Measurements from ENCODE around the gene SLC2A1. TPM values are rescaled to one million over a fixed set of nuclear protein-coding genes. Genes with fewer than 3 reads are reported as not detected.

SLC2A1 gene
- total and polyA plus RNA-seq, 5 donors from 2014 or later, result 22.0 to 60.2 (median 24.9) TPM

- DNase-seq (no peak), ATAC-seq (ENCODE audit: low read depth in 2 of 2) (no peak)
- H3K27ac Mint-ChIP-seq, result no peak overlapping the region
- Histone ChIP-seq H3K9me3 (ENCODE audit: control insufficient read depth in 2 of 2, low read length in 2 of 2) (no peaks in the 10 kb centered on the region), H3K36me3 (ENCODE audit: control insufficient read depth, insufficient read depth, low read length) (no peaks in the 10 kb centered on the region), H3K4me1 (ENCODE audit: control insufficient read depth, insufficient read depth, low read length, poor library complexity, severe bottlenecking) (no peaks in the 10 kb centered on the region), H3K27ac (ENCODE audit: insufficient read depth, low read length, poor library complexity, severe bottlenecking) (no peak overlapping the region), H3K27me3 (ENCODE audit: control insufficient read depth, insufficient read depth, low read length) (peaks cover 2% of the 10 kb centered on the region), H3K4me3 (ENCODE audit: low read depth, low read length) (no peak overlapping the region)
- peaks cover 9% of the 10 kb centered on the region for H3K27me3 Mint-ChIP-seq
- no peak overlapping the region for H3K4me3 Mint-ChIP-seq
- H3K36me3 Mint-ChIP-seq, result no peaks in the 10 kb centered on the region
- no peaks in the 10 kb centered on the region for H3K9me3 Mint-ChIP-seq
- no peaks in the 10 kb centered on the region for H3K4me1 Mint-ChIP-seq
Measured at GRCh38 chr1:42886800-42887199, 71.9 kb downstream of the SLC2A1 start.

GRCh38 chr1:42886046-42886739, 72.5 kb downstream of the SLC2A1 start:
- Histone ChIP-seq H3K4me3 (ENCODE audit: low read depth, low read length) (no peak overlapping the region), H3K36me3 (ENCODE audit: control insufficient read depth, insufficient read depth, low read length) (no peaks in the 10 kb centered on the region), H3K4me1 (ENCODE audit: control insufficient read depth, insufficient read depth, low read length, poor library complexity, severe bottlenecking) (no peaks in the 10 kb centered on the region), H3K9me3 (ENCODE audit: control insufficient read depth in 2 of 2, low read length in 2 of 2) (no peaks in the 10 kb centered on the region), H3K27ac (ENCODE audit: insufficient read depth, low read length, poor library complexity, severe bottlenecking) (no peak overlapping the region), H3K27me3 (ENCODE audit: control insufficient read depth, insufficient read depth, low read length) (peaks cover 4% of the 10 kb centered on the region)
- Mint-ChIP-seq H3K4me3 (no peak overlapping the region), H3K27ac (no peak overlapping the region), H3K9me3 (no peaks in the 10 kb centered on the region), H3K27me3 (peaks cover 9% of the 10 kb centered on the region), H3K4me1 (no peaks in the 10 kb centered on the region), H3K36me3 (no peaks in the 10 kb centered on the region)
- DNase-seq, result no peak
- ATAC-seq (ENCODE audit: low read depth in 2 of 2), result no peak

- Mint-ChIP-seq H3K4me3 (no peak overlapping the region), H3K4me1 (no peaks in the 10 kb centered on the region), H3K27ac (no peak overlapping the region), H3K36me3 (no peaks in the 10 kb centered on the region), H3K27me3 (peaks cover 19% of the 10 kb centered on the region), H3K9me3 (peaks cover 0 to 3% (median 0%) of the 10 kb centered on the region in 7 donors)
- DNase-seq (no peak), ATAC-seq (ENCODE audit: low read depth in 2 of 2) (no peak)
- H3K27ac ChIP-seq (ENCODE audit: insufficient read depth, low read length, poor library complexity, severe bottlenecking), result no peak overlapping the region
- no peaks in the 10 kb centered on the region for H3K4me1 ChIP-seq (ENCODE audit: control insufficient read depth, insufficient read depth, low read length, poor library complexity, severe bottlenecking)
- H3K27me3 ChIP-seq (ENCODE audit: control insufficient read depth, insufficient read depth, low read length), result peaks cover 9% of the 10 kb centered on the region
- H3K9me3 ChIP-seq (ENCODE audit: control insufficient read depth in 2 of 2, low read length in 2 of 2), result no peaks in the 10 kb centered on the region
- H3K4me3 ChIP-seq (ENCODE audit: low read depth, low read length), result no peak overlapping the region
- no peaks in the 10 kb centered on the region for H3K36me3 ChIP-seq (ENCODE audit: control insufficient read depth, insufficient read depth, low read length)
Measured at GRCh38 chr1:42880384-42880783, 78.3 kb downstream of the SLC2A1 start.

GRCh38 chr1:42877380-42877779, 81.3 kb downstream of the SLC2A1 start:
- ATAC-seq (ENCODE audit: low read depth in 2 of 2) (no peak), DNase-seq (no peak)
- H3K27me3 ChIP-seq (ENCODE audit: control insufficient read depth, insufficient read depth, low read length), result peaks cover 8% of the 10 kb centered on the region
- no peak overlapping the region for H3K27ac ChIP-seq (ENCODE audit: insufficient read depth, low read length, poor library complexity, severe bottlenecking)
- Mint-ChIP-seq H3K27ac (no peak overlapping the region), H3K36me3 (no peaks in the 10 kb centered on the region), H3K27me3 (peaks cover 29% of the 10 kb centered on the region), H3K9me3 (peaks cover 0 to 5% (median 1%) of the 10 kb centered on the region in 7 donors), H3K4me3 (no peak overlapping the region), H3K4me1 (no peaks in the 10 kb centered on the region)
- H3K36me3 ChIP-seq (ENCODE audit: control insufficient read depth, insufficient read depth, low read length), result no peaks in the 10 kb centered on the region
- H3K9me3 ChIP-seq (ENCODE audit: control insufficient read depth in 2 of 2, low read length in 2 of 2), result no peaks in the 10 kb centered on the region
- no peaks in the 10 kb centered on the region for H3K4me1 ChIP-seq (ENCODE audit: control insufficient read depth, insufficient read depth, low read length, poor library complexity, severe bottlenecking)
- H3K4me3 ChIP-seq (ENCODE audit: low read depth, low read length), result no peak overlapping the region

GRCh38 chr1:42876009-42876408, 82.7 kb downstream of the SLC2A1 start:
- no peaks in the 10 kb centered on the region for H3K36me3 ChIP-seq (ENCODE audit: control insufficient read depth, insufficient read depth, low read length)
- no peaks in the 10 kb centered on the region for H3K4me1 ChIP-seq (ENCODE audit: control insufficient read depth, insufficient read depth, low read length, poor library complexity, severe bottlenecking)
- peaks cover 0 to 5% (median 1%) of the 10 kb centered on the region in 7 donors for H3K9me3 Mint-ChIP-seq
- no peak overlapping the region for H3K27ac ChIP-seq (ENCODE audit: insufficient read depth, low read length, poor library complexity, severe bottlenecking)
- H3K36me3 Mint-ChIP-seq, result no peaks in the 10 kb centered on the region
- no peak overlapping the region for H3K4me3 ChIP-seq (ENCODE audit: low read depth, low read length)
- H3K27ac Mint-ChIP-seq, result peak overlapping the region in 1 of 3 donors; percentile 13
- H3K27me3 ChIP-seq (ENCODE audit: control insufficient read depth, insufficient read depth, low read length), result peaks cover 7% of the 10 kb centered on the region
- DNase-seq, result no peak
- no peak overlapping the region for H3K4me3 Mint-ChIP-seq
- H3K9me3 ChIP-seq (ENCODE audit: control insufficient read depth in 2 of 2, low read length in 2 of 2), result no peaks in the 10 kb centered on the region
- peaks cover 0 to 2% (median 0%) of the 10 kb centered on the region in 4 donors for H3K4me1 Mint-ChIP-seq
- H3K27me3 Mint-ChIP-seq, result peaks cover 33% of the 10 kb centered on the region
- ATAC-seq (ENCODE audit: low read depth in 2 of 2), result no peak

Other genes with a start within 250 kb of the SLC2A1 start
- not detected for gene CLDN19, start 218.6 kb downstream of the SLC2A1 start, total RNA-seq
- gene CLDN19, start 218.6 kb downstream of the SLC2A1 start, polyA plus RNA-seq, result not detected
- 30.4 TPM for gene P3H1, start 191.8 kb downstream of the SLC2A1 start, total RNA-seq
- 10 to 100 TPM; 12.6 to 16.3 (median 14.3) TPM for gene P3H1, start 191.8 kb downstream of the SLC2A1 start, polyA plus RNA-seq
- gene C1orf50, start 191.6 kb downstream of the SLC2A1 start, total RNA-seq, result 14.3 TPM
- gene C1orf50, start 191.6 kb downstream of the SLC2A1 start, polyA plus RNA-seq, result 10 to 100 TPM in 1 of 4 donors, 1 to 10 TPM in 3; 3.8 to 12.7 (median 6.0) TPM
- 1.1 TPM for gene TMEM269, start 173.9 kb downstream of the SLC2A1 start, total RNA-seq
- gene TMEM269, start 173.9 kb downstream of the SLC2A1 start, polyA plus RNA-seq, result under 1 TPM in 1 of 4 donors, not detected in 3; 0.12 TPM
- 4.9 TPM for gene ERMAP, start 141.7 kb downstream of the SLC2A1 start, total RNA-seq
- gene ERMAP, start 141.7 kb downstream of the SLC2A1 start, polyA plus RNA-seq, result 1 to 10 TPM; 2.8 to 4.1 (median 3.5) TPM
- 24.4 TPM for gene SVBP, start 141.5 kb downstream of the SLC2A1 start, total RNA-seq
- 100 to 1,000 TPM in 2 of 4 donors, 10 to 100 TPM in 2; 82.7 to 126 (median 98.9) TPM for gene SVBP, start 141.5 kb downstream of the SLC2A1 start, polyA plus RNA-seq
- gene ZNF691, start 112.3 kb downstream of the SLC2A1 start, total RNA-seq, result 5.3 TPM
- 10 to 100 TPM in 1 of 4 donors, 1 to 10 TPM in 3; 7.6 to 13.7 (median 9.7) TPM for gene ZNF691, start 112.3 kb downstream of the SLC2A1 start, polyA plus RNA-seq
- 17.4 TPM for gene EBNA1BP2, start 213.4 kb upstream of the SLC2A1 start, total RNA-seq
- 10 to 100 TPM; 51.7 to 62.0 (median 54.1) TPM for gene EBNA1BP2, start 213.4 kb upstream of the SLC2A1 start, polyA plus RNA-seq
- gene CFAP57, start 213.5 kb upstream of the SLC2A1 start, total RNA-seq, result not detected
- gene CFAP57, start 213.5 kb upstream of the SLC2A1 start, polyA plus RNA-seq, result under 1 TPM in 1 of 4 donors, not detected in 3; 0.13 TPM